ENCODE data around the gene ACKR4.
"Not testable (repeated sequence)": the region's sequence is repeated elsewhere in the genome, so short reads cannot be mapped to it uniquely, and the experiment has no call there.

ACKR4 gene

DNA sequence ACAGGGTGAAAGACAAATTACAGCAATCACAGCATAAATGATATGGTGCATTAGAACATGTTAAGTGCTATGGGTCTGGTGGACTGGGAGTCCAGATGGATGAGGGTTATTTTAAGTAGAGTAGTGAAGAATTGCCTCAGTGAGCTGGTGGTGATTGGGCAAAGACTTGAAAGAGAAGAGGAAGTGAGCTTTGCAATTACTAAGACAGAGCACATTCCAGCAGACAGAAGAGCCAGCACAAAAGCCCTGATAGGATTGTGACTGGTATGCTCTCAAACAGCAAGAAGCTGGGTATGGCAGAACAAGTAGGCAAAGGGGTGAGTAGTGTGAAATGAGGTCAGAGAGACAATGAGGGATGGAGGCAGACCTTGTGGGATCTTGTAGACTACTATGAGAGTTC is 2.1 kb upstream of the ACKR4 start:
- TF ChIP-seq, protein P1, sequence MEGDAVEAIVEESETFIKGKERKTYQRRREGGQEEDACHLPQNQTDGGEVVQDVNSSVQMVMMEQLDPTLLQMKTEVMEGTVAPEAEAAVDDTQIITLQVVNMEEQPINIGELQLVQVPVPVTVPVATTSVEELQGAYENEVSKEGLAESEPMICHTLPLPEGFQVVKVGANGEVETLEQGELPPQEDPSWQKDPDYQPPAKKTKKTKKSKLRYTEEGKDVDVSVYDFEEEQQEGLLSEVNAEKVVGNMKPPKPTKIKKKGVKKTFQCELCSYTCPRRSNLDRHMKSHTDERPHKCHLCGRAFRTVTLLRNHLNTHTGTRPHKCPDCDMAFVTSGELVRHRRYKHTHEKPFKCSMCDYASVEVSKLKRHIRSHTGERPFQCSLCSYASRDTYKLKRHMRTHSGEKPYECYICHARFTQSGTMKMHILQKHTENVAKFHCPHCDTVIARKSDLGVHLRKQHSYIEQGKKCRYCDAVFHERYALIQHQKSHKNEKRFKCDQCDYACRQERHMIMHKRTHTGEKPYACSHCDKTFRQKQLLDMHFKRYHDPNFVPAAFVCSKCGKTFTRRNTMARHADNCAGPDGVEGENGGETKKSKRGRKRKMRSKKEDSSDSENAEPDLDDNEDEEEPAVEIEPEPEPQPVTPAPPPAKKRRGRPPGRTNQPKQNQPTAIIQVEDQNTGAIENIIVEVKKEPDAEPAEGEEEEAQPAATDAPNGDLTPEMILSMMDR (IDR thresholded peaks at IDR 0.05): no peak
- H3K36me3 ChIP-seq: peaks cover 4 to 13% (median 12%) of the 10 kb centered on the region in 3 donors
- DNase-seq: no peak
- no peak overlapping the region for H3K27ac ChIP-seq
- H3K4me3 ChIP-seq: no peak overlapping the region
- no peaks in the 10 kb centered on the region for H3K9me3 ChIP-seq
- H3K4me1 ChIP-seq: peaks cover 0 to 12% (median 0%) of the 10 kb centered on the region in 4 donors
- no peaks in the 10 kb centered on the region for H3K27me3 ChIP-seq
- intact Hi-C loops (cut with DNase I; ENCODE audit: low total_unique reads): no loop called here

DNA sequence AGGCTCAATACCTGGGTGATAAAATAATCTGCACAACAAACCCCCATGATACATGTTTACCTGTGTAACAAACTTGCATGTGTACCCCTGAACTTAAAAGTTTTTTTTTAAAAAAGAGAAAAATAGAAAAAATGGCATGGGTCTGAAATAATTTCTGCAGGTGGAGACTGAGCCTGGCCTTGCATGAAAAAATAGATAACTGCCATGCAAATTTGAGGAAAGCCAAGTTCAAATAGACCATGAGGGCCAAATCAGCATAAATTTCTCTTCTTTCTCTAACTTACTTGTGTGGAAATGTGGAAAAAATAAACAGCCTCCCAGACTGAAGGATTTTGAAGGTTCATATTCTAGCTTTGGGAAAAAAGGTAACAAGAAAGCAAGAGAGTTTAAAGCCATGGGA is 744 bp upstream of the ACKR4 start:
- no peaks in the 10 kb centered on the region for H3K27me3 ChIP-seq
- H3K36me3 ChIP-seq: peaks cover 0 to 11% (median 10%) of the 10 kb centered on the region in 3 donors
- no peak overlapping the region for H3K4me3 ChIP-seq
- DNase-seq: no peak
- TF ChIP-seq, protein P1 (IDR thresholded peaks at IDR 0.05): no peak
- intact Hi-C loops (cut with DNase I; ENCODE audit: low total_unique reads): no loop called here
- no peak overlapping the region for H3K27ac ChIP-seq
- peaks cover 0 to 12% (median 0%) of the 10 kb centered on the region in 4 donors for H3K4me1 ChIP-seq
- no peaks in the 10 kb centered on the region for H3K9me3 ChIP-seq

DNA sequence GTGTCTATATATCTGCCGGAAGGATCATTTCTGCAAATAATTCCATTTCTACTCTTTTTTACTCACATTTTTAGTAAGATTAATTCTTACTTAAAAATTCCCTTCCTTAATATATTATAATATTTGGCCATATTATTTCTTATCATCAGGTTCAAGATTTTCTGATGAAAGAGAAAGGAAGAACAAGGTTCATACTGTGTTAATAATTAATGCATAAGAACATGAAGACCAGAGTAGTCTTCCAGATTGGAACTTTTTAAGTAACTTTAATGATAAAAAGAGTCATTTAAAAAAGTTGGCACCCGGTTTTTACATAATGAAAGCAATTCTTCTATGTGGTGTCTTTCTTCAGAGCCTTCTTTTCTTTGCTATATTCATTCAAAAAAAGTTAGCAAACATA is 590 bp downstream of the ACKR4 start:
- no peak for DNase-seq
- Histone ChIP-seq H3K4me3 (peak overlapping the region in 1 of 2 donors; percentile 22), H3K27ac (no peak overlapping the region), H3K9me3 (no peaks in the 10 kb centered on the region), H3K36me3 (peaks cover 1 to 11% (median 8%) of the 10 kb centered on the region in 3 donors), H3K27me3 (no peaks in the 10 kb centered on the region), H3K4me1 (peaks cover 0 to 12% (median 0%) of the 10 kb centered on the region in 4 donors)
- TF ChIP-seq, protein P1 (IDR thresholded peaks at IDR 0.05): no peak
- intact Hi-C loops (cut with DNase I; ENCODE audit: low total_unique reads): no loop called here

DNA sequence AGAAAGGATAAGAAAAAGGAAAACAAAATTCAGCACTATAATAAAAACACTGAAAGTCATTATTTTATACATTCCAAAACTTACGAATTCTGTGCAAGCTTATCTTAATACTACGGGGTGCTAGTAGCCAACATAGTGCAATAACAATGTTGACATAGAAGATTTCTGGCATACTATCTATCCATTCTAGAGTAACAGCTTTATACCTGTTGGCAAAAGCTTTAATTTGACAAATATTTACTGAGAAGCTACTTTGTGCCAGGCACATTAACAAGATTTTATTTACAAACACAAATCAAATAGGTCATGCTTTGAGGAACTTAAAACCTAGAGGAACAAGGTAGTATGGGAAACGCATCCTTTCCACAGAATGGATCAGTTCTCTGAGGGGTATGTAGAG is 1.1 kb downstream of the ACKR4 start:
- Histone ChIP-seq H3K4me3 (no peak overlapping the region), H3K27ac (no peak overlapping the region), H3K9me3 (no peaks in the 10 kb centered on the region), H3K36me3 (peaks cover 5 to 16% (median 13%) of the 10 kb centered on the region in 3 donors), H3K4me1 (peaks cover 0 to 11% (median 0%) of the 10 kb centered on the region in 4 donors), H3K27me3 (no peaks in the 10 kb centered on the region)
- DNase-seq: no peak
- TF ChIP-seq, protein P1 (IDR thresholded peaks at IDR 0.05): no peak
- intact Hi-C loops (cut with DNase I; ENCODE audit: low total_unique reads): no loop called here

DNA sequence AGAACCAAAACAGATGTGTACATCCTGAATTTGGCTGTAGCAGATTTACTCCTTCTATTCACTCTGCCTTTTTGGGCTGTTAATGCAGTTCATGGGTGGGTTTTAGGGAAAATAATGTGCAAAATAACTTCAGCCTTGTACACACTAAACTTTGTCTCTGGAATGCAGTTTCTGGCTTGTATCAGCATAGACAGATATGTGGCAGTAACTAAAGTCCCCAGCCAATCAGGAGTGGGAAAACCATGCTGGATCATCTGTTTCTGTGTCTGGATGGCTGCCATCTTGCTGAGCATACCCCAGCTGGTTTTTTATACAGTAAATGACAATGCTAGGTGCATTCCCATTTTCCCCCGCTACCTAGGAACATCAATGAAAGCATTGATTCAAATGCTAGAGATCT is 3.5 kb downstream of the ACKR4 start:
- intact Hi-C loops (cut with DNase I; ENCODE audit: low total_unique reads); H3K4me3 ChIP-seq; H3K27me3 ChIP-seq; DNase-seq; H3K27ac ChIP-seq; H3K9me3 ChIP-seq: not testable (repeated sequence)
- H3K36me3 ChIP-seq: peaks cover 5 to 16% (median 14%) of the 10 kb centered on the region in 3 donors
- H3K4me1 ChIP-seq: peaks cover 0 to 21% (median 2%) of the 10 kb centered on the region in 4 donors

DNA sequence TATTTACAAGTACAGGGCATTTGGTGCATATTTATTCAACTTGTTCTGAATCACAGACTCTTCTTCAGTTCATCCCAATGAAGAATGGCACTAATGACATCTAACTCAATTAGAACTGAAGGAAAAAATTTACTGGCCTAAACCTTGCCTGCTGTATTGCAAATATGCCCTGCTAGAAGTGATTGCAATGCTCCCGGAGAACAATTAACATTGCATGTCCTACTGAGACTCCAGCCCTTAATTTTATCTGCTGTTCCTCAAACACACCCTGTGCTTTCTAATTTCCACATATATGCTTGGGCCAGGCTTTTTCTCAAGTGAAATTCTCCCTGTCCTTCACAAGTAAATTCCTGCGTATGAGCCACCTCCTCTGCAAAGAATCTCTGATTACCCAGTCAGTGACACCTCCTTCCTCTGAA is 8.3 kb downstream of the ACKR4 start:
- DNase-seq: no peak
- H3K36me3 ChIP-seq: peaks cover 12 to 24% (median 15%) of the 10 kb centered on the region in 3 donors

More for the DNA sequence above, 8.3 kb downstream of the ACKR4 start:
- intact Hi-C loops (cut with DNase I; ENCODE audit: low total_unique reads): no loop called here
- peaks cover 0 to 12% (median 0%) of the 10 kb centered on the region in 3 donors for H3K9me3 ChIP-seq
- TF ChIP-seq, protein P1 (IDR thresholded peaks at IDR 0.05): no peak
- peaks cover 0 to 35% (median 4%) of the 10 kb centered on the region in 4 donors for H3K4me1 ChIP-seq
- no peak overlapping the region for H3K4me3 ChIP-seq
- peak overlapping the region; percentile 35 to 57 for H3K27ac ChIP-seq
- no peaks in the 10 kb centered on the region for H3K27me3 ChIP-seq
